ENCODE data around the gene LARGE2.

LARGE2 gene

DNA sequence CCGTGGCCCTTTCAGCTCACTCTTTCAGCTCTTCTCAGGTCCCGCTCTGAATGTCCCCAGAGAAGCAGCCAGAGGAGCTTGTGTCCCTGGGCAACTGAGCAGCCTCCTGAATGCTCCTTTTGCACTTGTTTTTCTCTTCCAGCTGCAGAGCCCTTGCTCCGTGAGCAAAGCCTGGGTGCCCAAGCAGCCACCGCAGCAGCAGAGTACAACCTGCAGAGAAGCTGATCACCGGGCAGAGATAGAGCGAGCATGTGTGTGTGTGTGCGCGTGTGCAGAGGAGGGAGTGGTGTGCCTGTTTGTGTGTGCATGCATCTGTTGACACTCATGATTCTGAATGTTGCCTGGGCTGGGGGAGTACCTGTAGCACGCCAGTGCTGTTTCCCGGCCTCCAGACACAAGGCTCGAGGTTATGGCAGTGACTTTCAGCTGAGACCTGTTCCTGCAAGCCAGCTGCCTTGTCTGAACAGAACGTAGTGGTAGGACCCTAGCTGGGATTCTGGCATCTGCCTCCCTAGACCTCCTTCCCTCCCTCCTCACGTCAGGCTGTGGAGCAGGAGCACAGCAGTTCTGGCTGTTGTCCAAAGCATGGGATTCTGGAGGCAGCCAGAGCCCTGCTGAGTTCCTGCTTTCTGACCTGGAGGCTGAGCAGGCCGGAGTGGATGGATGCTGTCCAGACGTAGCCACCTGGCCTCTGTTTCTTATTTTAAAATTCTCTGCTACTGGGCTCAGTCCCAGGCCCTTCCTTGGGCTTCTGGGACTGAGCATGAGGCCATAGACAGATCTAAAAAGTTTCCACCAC, 41.5 kb upstream of the LARGE2 start:
- H3K4me1 ChIP-seq (ENCODE audit: control insufficient read depth in 1 of 2, insufficient read depth in 1 of 2, low read depth in 1 of 2, low read length in 1 of 2): peaks cover 2 to 7% of the 10 kb centered on the region in 2 experiments
- peaks cover 21% of the 10 kb centered on the region for H3K27me3 ChIP-seq
- no peaks in the 10 kb centered on the region for H3K9me3 ChIP-seq
- peaks cover 53% of the 10 kb centered on the region for H3K36me3 ChIP-seq
- no peak overlapping the region for H3K27ac ChIP-seq
- no peak overlapping the region for H3K4me3 ChIP-seq (ENCODE audit: low read depth in 1 of 2, low read length in 1 of 2)
- TF ChIP-seq, protein P1, sequence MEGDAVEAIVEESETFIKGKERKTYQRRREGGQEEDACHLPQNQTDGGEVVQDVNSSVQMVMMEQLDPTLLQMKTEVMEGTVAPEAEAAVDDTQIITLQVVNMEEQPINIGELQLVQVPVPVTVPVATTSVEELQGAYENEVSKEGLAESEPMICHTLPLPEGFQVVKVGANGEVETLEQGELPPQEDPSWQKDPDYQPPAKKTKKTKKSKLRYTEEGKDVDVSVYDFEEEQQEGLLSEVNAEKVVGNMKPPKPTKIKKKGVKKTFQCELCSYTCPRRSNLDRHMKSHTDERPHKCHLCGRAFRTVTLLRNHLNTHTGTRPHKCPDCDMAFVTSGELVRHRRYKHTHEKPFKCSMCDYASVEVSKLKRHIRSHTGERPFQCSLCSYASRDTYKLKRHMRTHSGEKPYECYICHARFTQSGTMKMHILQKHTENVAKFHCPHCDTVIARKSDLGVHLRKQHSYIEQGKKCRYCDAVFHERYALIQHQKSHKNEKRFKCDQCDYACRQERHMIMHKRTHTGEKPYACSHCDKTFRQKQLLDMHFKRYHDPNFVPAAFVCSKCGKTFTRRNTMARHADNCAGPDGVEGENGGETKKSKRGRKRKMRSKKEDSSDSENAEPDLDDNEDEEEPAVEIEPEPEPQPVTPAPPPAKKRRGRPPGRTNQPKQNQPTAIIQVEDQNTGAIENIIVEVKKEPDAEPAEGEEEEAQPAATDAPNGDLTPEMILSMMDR (IDR thresholded peaks at IDR 0.05): no peak

DNA sequence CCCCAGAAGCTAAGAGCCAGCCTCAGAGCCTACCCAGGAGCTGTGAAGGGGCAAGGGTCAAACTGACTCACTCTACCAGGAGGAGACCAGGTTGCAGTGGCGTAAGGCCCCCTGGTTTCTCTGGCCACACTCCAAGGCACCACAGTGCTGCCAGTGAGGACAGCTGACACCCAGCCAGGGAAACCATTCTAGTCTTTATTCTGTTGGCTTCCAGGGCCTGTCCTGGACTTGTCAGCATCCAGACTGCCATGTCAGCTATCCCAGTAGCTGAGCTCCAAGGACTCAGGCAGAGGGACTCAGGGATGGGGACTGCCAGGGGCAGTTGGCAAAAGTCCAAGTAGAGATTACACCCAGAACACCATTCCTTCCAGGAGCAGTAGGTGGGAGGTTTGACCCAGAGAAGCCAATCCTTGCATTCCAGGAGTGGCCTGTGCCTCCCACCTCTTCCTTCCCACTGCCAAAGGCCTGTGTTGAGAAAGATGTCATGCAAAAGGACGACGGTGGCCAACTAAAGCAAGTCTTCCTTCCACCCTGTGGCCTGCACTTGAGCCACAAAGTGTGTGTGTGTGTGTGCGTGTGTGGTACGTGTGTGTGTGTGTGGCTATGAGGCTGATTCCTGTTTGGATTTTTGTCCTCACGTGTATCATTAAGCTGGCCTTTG, 40.6 kb upstream of the LARGE2 start:
- H3K36me3 ChIP-seq: peaks cover 45% of the 10 kb centered on the region
- TF ChIP-seq, protein P1 (IDR thresholded peaks at IDR 0.05): no peak
- no peak overlapping the region for H3K4me3 ChIP-seq (ENCODE audit: low read depth in 1 of 2, low read length in 1 of 2)
- H3K4me1 ChIP-seq (ENCODE audit: control insufficient read depth in 1 of 2, insufficient read depth in 1 of 2, low read depth in 1 of 2, low read length in 1 of 2): peaks cover 3 to 8% of the 10 kb centered on the region in 2 experiments
- no peak overlapping the region for H3K27ac ChIP-seq
- H3K9me3 ChIP-seq: no peaks in the 10 kb centered on the region
- H3K27me3 ChIP-seq: peaks cover 29% of the 10 kb centered on the region

DNA sequence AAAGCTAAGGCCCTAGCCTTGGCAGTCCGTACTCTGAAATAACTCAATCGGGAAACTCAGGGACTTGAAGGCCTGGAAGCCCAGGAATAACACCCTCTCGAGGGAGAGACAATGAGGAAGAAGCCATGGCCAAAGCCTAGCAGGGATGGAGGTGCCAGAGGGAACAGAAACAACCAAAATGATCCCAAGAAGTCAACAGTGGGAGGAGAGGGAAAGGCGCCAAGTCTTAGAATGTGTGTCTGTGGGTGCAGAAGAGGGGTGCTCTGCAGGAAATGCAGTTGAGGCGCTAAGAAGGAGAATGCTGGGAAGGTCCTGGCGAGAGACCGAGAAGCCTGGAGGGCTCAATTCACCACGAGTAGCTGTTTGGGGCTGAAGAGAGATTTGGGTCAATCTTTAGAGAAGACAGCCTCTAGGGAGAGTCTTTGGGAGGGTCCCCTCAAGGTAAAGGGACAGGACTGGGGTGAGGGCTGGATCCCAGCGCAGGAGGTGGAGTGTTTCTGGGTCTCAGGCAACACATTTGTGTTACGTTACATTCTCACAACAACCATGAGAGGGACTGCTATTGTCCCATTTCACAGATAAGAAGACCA, 37.8 kb upstream of the LARGE2 start:
- TF ChIP-seq, protein P1 (IDR thresholded peaks at IDR 0.05): no peak
- Histone ChIP-seq H3K9me3 (no peaks in the 10 kb centered on the region), H3K4me3 (ENCODE audit: low read depth in 1 of 2, low read length in 1 of 2) (no peak overlapping the region), H3K36me3 (peaks cover 29% of the 10 kb centered on the region), H3K27me3 (peaks cover 54% of the 10 kb centered on the region), H3K4me1 (ENCODE audit: control insufficient read depth in 1 of 2, insufficient read depth in 1 of 2, low read depth in 1 of 2, low read length in 1 of 2) (peaks cover 3 to 8% of the 10 kb centered on the region in 2 experiments), H3K27ac (no peak overlapping the region)

DNA sequence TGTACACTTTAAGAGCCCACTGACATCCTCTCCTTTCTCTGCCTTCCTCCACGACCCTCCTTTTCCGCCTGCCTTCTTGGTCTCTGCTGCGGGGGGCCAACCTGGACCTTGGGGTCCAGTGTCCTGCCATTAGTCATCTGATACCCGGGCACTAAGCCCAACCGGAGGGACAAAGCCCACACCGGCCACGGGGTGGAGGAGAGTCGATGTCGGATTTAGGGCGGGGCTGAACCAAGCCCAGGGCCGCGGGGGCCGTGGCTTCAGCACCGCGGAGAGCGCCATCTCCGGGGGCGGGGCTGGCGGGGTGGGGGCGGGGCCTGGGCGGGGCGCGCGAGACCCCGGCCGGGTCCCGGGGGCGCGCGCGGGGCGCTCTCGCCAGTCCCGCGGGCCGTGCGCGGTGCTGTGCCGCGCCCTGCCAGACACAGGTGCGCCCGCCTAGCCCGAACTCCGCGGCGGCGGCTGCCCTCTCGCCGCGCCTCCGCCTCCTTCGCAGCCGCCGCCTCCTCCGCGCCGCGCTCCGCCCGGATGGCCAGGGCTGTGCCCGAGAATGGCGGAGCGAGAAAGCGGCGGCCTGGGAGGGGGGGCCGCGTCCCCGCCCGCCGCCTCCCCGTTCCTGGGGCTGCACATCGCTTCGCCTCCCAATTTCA, 37.1 kb upstream of the LARGE2 start, which contains the start of gene MAPK8IP1:
Gene MAPK8IP1, plus strand, starts transcription at position 378 of the 647 bp plus-strand sequence. Its CDS starts 170 bp downstream, at position 548.
- Histone ChIP-seq H3K4me1 (ENCODE audit: control insufficient read depth in 1 of 2, insufficient read depth in 1 of 2, low read depth in 1 of 2, low read length in 1 of 2) (peaks cover 3 to 8% of the 10 kb centered on the region in 2 experiments), H3K9me3 (no peaks in the 10 kb centered on the region), H3K27ac (no peak within 1 kb of the TSS), H3K4me3 (ENCODE audit: low read depth in 1 of 2, low read length in 1 of 2) (peak within 1 kb of the TSS; percentile 38 to 45), H3K27me3 (peaks cover 59% of the 10 kb centered on the region), H3K36me3 (peaks cover 22% of the 10 kb centered on the region)
- TF ChIP-seq, protein P1 (IDR thresholded peaks at IDR 0.05): no peak

Data from neutrophil (primary cell).